B cell (primary cell): Measurements from ENCODE around the gene SKIC8.

Experiments
- CTCF ChIP-seq: fragments of 200-600 bp; IDR thresholded peaks from one replicate; pipeline ENCODE4 v1.8.0; 2022; ENCODE audit warnings: antibody characterized with exemption, mild to moderate bottlenecking
- EZH2 ChIP-seq: IDR thresholded peaks from 2 replicates; pipeline ENCODE4 v1.6.1; 2012; ENCODE audit warnings: borderline replicate concordance, low read depth, mild to moderate bottlenecking, moderate library complexity, low read length; ENCODE audit not compliant: insufficient read depth, poor library complexity, severe bottlenecking

GRCh38 chr15:78234515-78235040, 64.8 kb downstream of the SKIC8 start, which contains the start of gene ACSBG1:
- no peak for TF ChIP-seq CTCF
- TF ChIP-seq EZH2: no peak
